ENCODE measurements around the gene MORN1. TPM values are rescaled to one million over a fixed set of nuclear protein-coding genes. Genes with fewer than 3 reads are reported as not detected.
A peak's percentile ranks its signal among the peaks of the same experiment; 100 is the strongest.

Gene MORN1
- total RNA-seq, 6 experiments from 2014 or later = 5.3 to 8.9 (median 6.9) TPM

DNA sequence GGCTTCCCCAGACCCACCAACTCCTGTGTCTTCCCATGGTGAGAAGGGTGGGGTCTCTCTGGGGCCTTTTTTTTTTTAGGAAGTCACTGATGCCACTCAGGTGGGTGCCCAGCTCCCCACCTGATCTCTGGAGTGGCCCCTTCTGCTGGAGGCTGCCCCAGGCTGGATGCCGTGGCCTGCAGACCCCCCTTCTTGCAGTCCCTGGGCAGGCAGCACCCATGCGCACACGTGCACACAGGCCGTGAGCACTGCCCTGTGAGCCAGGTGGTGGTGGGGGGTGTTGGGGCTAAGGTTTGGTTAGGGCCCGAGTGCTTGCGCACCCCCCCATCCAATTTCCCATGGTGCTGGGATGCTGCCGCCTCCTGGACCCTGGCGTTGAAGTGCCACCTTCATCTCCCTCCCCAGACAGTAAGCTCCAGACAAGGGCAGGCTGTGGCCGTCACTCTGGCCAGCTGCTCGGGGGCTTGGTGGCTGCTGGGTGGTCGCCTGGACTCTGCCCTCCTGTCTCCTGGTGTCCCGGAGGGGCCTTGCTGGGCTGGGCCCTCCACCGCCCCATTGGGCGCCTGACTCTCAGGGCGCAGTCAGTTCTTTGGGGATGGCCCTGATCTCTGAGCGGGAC lies 112.7 kb downstream of the MORN1 start:
- 0 out of 2 replicates have a peak, but pooled peaks cover 3% of the 10 kb centered on the region for H3K9me3 Mint-ChIP-seq
- H3K27ac Mint-ChIP-seq = peak overlapping the region; percentile 68; the same call in 1 of the 2 replicates
- peaks cover 9% of the 10 kb centered on the region for H3K36me3 Mint-ChIP-seq (ENCODE audit: low read depth)
- peaks cover 5% of the 10 kb centered on the region for H3K27me3 Mint-ChIP-seq (ENCODE audit: insufficient read depth)
- TF ChIP-seq, protein P1, sequence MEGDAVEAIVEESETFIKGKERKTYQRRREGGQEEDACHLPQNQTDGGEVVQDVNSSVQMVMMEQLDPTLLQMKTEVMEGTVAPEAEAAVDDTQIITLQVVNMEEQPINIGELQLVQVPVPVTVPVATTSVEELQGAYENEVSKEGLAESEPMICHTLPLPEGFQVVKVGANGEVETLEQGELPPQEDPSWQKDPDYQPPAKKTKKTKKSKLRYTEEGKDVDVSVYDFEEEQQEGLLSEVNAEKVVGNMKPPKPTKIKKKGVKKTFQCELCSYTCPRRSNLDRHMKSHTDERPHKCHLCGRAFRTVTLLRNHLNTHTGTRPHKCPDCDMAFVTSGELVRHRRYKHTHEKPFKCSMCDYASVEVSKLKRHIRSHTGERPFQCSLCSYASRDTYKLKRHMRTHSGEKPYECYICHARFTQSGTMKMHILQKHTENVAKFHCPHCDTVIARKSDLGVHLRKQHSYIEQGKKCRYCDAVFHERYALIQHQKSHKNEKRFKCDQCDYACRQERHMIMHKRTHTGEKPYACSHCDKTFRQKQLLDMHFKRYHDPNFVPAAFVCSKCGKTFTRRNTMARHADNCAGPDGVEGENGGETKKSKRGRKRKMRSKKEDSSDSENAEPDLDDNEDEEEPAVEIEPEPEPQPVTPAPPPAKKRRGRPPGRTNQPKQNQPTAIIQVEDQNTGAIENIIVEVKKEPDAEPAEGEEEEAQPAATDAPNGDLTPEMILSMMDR (IDR thresholded peaks at IDR 0.05) = no peak
- peaks cover 35% of the 10 kb centered on the region for H3K4me1 Mint-ChIP-seq (ENCODE audit: low read depth)
- no peak overlapping the region for H3K4me3 Mint-ChIP-seq
- DNase-seq = no peak

- Mint-ChIP-seq H3K4me3 (no peak overlapping the region), H3K36me3 (ENCODE audit: low read depth) (peaks cover 9% of the 10 kb centered on the region), H3K27ac (peak overlapping the region; percentile 55), H3K27me3 (ENCODE audit: insufficient read depth) (peaks cover 3% of the 10 kb centered on the region; the same call in 1 of the 2 replicates), H3K4me1 (ENCODE audit: low read depth) (peaks cover 35% of the 10 kb centered on the region), H3K9me3 (0 out of 2 replicates have a peak, but pooled peaks cover 3% of the 10 kb centered on the region)
- TF ChIP-seq, protein P1 (IDR thresholded peaks at IDR 0.05) = no peak
- no peak for DNase-seq
These were observed 113.4 kb downstream of the MORN1 start for GRCh38 chr1:2277741-2278488.

DNA sequence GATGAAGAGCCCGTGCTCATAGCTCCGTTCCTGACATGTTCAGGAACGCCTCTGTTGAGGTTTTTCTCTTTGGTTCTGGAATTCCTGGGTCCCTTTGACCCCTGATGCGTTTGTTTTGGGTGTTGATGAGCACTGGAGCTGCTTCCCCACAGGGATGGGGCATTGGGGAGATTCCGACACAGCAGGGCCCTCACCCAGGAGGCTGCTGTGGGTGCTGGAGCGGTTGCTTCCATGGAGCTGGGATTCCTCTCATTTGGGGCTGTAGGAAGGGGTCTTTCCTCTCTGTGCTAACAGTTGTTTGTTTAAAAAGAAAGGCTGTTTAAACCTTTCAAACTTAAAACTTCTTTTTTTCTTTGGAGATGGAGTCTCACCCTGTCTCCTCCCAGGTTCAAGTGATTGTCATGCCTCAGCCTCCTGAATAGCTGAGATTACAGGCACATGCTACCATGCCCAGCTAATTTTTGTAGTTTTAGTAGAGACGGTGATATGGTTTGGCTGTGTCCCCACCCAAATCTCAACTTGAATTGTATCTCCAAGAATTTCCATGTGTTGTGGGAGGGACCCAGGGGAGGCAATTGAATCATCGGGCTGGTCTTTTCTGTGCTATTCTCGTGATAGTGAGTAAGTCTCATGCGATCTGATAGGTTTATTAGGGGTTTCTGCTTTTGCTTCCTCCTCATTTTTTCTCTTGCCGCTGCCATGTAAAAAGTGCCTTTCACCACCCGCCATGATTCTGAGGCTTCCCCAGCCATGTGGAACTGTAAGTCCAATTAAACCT lies 114.4 kb downstream of the MORN1 start:
- Mint-ChIP-seq H3K4me1 (ENCODE audit: low read depth) (peaks cover 38% of the 10 kb centered on the region), H3K4me3 (no peak overlapping the region), H3K27me3 (ENCODE audit: insufficient read depth) (peaks cover 3% of the 10 kb centered on the region; the same call in 1 of the 2 replicates), H3K36me3 (ENCODE audit: low read depth) (peaks cover 9% of the 10 kb centered on the region), H3K27ac (peak overlapping the region; percentile 55), H3K9me3 (0 out of 2 replicates have a peak, but pooled peaks cover 3% of the 10 kb centered on the region)
- peak; percentile 13 for DNase-seq
- TF ChIP-seq, protein P1 (IDR thresholded peaks at IDR 0.05) = no peak

- Mint-ChIP-seq H3K36me3 (ENCODE audit: low read depth) (peaks cover 9% of the 10 kb centered on the region), H3K27ac (peak overlapping the region; percentile 30; the same call in 1 of the 2 replicates), H3K4me1 (ENCODE audit: low read depth) (peaks cover 41% of the 10 kb centered on the region), H3K27me3 (ENCODE audit: insufficient read depth) (peaks cover 3% of the 10 kb centered on the region; the same call in 1 of the 2 replicates), H3K9me3 (0 out of 2 replicates have a peak, but pooled peaks cover 3% of the 10 kb centered on the region), H3K4me3 (no peak overlapping the region)
- no peak for DNase-seq
- TF ChIP-seq, protein P1 (IDR thresholded peaks at IDR 0.05) = no peak
These were observed 115.4 kb downstream of the MORN1 start for GRCh38 chr1:2275796-2276536.
